Erythroblast (primary cell): ENCODE data around the gene LSM12.

Experiments
- GATA1 ChIP-seq: IDR thresholded peaks from 2 replicates; pipeline ENCODE4 v1.6.1; 2011; ENCODE audit warnings: low read depth, mild to moderate bottlenecking, control low read depth, low read length, moderate library complexity
- POLR2A ChIP-seq: IDR thresholded peaks from 2 replicates; pipeline ENCODE4 v1.6.1; 2011; ENCODE audit warnings: mild to moderate bottlenecking, low read length

DNA sequence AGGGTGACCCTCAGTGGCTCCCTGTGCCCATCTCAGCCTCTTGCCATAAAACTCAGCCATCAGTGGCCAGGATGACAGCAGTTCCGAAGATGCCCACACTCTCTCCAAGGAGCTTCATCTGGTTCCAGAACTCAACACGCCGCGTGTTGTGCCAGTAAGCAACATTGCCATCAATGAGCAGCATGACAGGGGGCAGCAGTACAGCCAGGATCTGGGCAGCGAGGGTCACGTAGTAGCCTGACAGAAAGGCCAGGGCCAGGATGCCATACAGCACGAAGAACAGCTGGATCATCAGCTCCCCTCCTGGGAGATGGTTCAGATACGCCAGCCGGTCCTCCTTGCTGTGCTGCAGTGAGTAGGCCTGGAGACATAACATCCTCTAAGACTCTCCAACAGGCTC, 54.6 kb downstream of the LSM12 start:
- no peak for TF ChIP-seq POLR2A
- TF ChIP-seq GATA1, result no peak
